NCI-H510A treated with DMSO at 0.1 percent for 48 hours (cell line): Measurements from ENCODE around the gene SPDYE16.
A peak's percentile ranks its signal among the peaks of the same experiment; 100 is the strongest.
"Not testable (repeated sequence)": the region's sequence is repeated elsewhere in the genome, so short reads cannot be mapped to it uniquely, and the experiment has no call there.

ENCODE experiments used
- DNase-seq: peaks from one replicate; lab custom pipeline; 2025; lab: John Stamatoyannopoulos, UW

SPDYE16 gene

DNA sequence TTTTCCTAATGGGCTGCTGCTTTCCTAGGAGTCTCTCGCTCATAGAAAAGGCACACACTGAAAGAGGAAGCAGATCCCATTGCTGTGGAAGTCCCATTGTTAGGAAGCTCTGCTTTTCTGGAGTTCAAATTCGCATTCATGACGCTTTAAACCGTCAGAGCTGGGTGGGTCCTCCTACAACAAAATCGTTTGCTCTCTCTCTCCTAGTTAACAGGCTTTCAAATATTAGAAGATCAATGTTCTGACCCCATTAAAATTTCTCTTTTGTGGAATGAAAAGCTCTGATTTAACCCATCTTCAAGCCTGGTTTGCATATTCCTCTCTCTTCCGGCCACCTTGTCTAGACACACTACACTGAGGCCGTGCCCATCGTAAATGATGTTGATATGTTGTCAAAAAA lies at the start of gene SPDYE16:
Gene SPDYE16, minus strand, starts transcription at position 101 of the 400 bp plus-strand sequence. CDS start 1,838 bp downstream, outside the sequence.
- not testable (repeated sequence) for DNase-seq

DNA sequence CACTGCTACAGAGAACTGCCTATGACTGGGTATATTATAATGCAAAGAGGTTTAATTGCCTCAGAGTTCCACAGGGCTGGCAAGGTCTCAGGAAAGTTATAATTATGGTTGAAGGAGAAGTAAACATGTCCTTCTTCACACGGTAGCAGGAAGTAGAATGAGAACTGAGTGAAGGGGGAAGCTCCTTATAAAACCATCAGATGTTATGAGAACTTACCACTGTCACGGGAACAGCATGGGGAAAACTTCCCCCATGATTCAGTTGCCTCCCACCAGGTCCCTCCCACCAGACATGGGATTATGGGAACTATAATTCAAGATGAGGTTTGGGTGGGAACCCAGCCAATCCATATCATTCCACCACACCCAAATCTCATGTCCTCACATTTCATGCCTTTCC lies 49.6 kb upstream of the SPDYE16 start:
- not testable (repeated sequence) for DNase-seq

DNA sequence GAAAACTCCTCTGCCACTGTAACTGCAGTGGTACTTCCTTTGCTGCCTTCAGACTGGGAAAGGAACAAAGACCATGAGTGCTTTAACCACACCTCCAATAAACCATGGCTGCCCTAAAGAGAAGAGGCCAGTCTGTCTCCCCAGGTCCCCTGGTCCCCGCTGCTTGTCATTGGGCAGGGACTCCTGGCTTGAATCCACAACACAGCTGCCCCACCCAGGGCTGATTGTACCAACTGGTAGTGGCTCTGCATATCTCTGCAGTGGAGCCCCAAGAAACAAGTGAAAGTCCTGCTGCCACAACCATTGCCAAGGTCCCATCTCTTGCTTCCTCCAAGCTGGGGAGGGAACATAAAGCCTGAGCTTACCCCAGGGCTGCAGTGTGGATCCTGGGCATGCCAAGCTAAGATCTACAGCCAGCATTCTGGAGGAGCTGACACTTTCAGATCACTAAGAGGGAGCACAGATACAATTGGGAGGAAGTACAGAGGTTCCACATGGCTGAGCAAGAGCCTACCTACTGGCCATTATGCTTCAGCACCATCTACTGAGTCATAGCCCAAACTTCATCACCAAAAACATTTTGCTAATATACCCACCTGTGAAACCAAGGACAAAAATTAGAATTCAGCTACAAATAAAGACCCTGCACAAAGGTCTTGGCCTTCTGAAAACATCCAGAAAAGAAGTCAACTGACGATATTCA lies 48.7 kb upstream of the SPDYE16 start:
- DNase-seq, result not testable (repeated sequence)

- not testable (repeated sequence) for DNase-seq
Observed at GRCh38 chr7:76591033-76591432, 47.9 kb upstream of the SPDYE16 start.

DNA sequence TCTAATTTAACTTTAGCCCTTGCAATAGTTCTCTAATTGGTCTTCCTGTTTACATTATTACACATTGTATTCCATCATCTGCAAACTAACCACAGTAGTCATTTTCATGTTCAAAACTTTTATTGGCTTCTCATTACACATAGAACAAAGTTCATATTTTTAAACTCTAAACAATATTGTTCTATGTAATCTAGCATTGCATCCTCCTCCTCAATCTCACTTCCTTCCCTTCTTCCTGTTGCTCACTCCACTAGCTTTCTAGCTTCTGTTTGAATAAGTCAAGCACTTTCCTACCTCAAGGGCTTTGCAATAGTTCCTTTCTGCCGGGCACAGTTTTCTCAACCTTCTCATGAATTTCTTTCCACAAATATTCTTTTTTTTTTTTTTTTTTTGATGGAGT lies 45.5 kb upstream of the SPDYE16 start:
- DNase-seq, result not testable (repeated sequence)

DNA sequence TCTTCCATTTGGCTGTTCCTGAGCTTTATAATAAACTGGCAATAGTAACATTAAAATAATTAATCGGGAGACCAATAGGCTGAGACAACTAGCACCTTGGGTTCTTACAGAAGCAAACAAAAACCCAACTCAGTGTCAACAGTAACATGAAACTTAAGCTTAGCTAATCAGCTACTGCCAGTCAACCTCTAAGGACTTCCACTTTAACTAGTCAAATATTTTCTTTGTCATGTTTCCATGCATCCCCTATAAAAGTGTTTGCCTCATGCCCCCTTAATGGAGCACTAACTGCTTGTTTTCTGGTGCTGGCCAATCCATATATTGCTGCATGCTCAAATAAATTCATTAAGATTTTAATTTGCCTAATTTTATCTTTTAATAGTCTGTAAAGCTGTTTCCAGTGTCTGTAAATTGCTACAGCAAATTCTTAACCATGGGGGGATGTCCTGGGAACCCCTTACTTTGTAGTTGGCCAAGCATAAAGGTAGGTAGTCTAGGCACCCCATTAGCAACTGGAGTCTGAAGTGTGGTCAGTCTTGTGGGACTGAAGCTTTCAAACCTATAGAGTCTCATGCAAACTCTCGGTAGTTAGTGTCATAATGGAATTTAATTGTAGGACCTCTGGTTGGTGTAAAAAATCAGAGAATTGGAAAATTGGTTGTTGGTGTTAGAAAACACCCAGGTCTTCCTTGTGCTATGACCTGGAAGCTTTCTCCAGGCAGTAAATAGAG lies 43.7 kb upstream of the SPDYE16 start:
- peak; percentile 60 for DNase-seq

DNA sequence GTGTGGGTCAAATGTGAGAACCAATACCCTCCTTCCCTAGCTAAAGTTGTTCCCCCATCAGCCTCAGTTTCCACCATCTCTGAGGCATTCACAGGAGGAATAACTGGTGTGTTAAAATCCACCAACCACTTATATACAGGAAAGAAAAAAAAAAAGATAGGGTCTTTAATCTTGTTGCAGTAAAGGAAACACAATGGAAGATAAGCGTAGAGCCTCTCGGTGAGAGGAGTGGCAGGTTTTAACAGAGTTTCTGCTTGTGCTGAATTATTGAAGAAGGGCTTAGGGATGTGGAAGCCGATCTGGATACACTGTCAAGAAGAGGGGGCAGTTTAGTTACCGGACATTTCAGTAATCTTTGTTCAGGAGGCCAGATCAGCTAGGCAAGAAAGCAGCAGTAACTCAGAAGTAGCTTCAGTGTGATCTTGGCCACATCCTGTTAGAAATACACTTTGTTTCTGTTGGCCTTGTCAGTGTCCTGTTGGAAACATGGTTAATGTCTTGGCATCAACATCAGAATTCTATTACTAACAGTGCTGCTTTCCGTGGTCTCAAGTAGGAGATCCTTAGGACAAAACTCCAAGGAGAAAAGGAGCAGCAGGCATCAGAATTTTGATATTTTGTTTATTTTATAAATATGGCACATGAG lies 40.7 kb upstream of the SPDYE16 start:
- not testable (repeated sequence) for DNase-seq

- peak; percentile 6 for DNase-seq
Observed at GRCh38 chr7:76582848-76583631, 39.9 kb upstream of the SPDYE16 start.

- DNase-seq, result not testable (repeated sequence)
Observed at GRCh38 chr7:76575919-76576655, 33.0 kb upstream of the SPDYE16 start.

DNA sequence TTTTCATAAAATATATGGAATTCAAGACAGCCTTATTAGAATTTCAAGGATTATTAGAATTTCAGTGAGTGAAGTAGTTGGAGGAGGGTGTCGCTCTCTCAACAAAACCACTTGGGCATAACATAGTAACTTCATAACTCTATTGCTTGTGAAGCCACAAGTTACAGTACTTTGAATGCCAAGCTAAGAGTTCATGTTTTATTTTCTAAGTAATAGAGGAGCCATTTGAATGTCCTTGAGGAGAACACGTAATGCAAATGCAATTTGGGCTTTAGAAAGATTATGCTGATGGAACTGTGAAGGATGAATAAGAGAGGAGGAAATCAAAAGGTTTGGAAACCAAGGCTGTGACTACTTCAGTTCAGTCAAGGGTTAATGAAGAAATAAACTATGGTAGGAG lies 32.3 kb upstream of the SPDYE16 start:
- DNase-seq, result not testable (repeated sequence)

GRCh38 chr7:76572296-76572695 lies 29.2 kb upstream of the SPDYE16 start:
- not testable (repeated sequence) for DNase-seq

DNA sequence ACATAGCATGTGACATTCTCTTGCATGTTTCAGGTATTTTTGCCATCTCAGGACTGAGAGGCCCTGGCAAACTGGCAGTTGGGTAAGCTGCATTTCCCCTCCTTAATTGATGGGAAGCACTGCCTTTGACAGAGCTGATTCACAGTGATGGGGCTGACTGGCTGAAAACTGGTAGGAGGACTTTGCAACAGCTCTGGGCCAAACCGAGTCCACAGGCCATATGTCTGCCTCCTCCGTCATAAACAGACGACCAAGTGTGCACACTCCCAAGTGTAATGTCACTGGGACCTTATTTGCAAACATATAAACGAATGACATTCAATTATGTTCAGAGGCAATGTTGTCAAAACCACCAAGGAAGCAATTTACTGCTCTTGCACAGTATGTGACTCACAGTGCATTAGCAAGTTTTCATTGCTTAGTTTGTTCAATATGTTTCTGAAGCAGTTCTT lies 27.3 kb upstream of the SPDYE16 start:
- not testable (repeated sequence) for DNase-seq

GRCh38 chr7:76568742-76569141 lies 25.6 kb upstream of the SPDYE16 start:
- DNase-seq, result not testable (repeated sequence)

DNA sequence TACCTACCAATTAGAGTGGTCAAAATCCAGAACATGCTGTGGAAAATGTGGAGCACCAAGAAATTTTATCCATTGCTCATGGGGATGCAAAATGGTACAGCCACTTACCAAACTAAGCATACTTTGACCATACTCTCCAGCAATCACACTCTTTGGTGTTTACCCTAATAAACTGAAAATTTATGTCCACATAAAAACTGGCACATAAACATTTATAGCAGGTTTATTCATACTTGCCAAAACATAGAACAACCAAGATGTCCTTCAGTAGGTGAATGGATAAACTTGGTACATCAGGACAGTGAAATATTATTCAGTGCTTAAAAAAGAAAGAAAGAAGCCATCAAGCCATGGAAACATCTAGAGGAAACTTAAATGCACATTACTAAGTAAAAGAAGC lies 24.7 kb upstream of the SPDYE16 start:
- not testable (repeated sequence) for DNase-seq

GRCh38 chr7:76567311-76567710 lies 24.2 kb upstream of the SPDYE16 start:
- DNase-seq, result not testable (repeated sequence)

- not testable (repeated sequence) for DNase-seq
Observed at GRCh38 chr7:76565001-76565400, 21.9 kb upstream of the SPDYE16 start.

DNA sequence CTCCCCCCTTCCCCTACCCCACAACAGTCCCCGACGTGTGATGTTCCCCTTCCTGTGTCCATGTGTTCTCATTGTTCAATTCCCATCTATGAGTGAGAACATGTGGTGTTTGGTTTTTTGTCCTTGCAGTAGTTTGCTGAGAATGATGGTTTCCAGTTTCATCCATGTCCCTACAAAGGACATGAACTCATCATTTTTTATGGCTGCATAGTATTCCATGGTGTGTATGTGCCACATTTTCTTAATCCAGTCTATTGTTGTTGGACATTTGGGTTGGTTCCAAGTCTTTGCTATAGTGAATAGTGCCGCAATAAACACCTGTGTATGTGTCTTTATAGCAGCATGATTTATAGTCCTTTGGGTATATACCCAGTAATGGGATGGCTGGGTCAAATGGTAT lies 18.2 kb upstream of the SPDYE16 start:
- not testable (repeated sequence) for DNase-seq

DNA sequence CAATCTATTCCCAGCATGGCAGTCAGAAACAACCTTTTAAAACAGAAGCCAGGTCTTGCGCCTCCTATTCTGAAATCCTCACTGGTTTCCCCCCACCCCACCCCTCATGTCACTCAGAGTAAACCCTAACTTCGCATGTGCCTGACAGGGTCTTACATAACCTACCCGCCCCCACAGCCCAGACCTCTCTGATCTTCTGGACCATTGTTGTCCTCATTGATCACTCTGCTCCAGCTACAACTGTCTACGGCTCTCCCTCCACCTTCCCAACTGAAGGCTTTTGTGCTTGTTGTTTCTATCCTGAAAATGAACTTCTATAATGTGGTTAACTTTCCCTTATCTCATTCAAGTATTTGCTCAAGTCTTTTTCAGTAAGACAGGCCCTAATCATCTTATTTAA lies 17.1 kb upstream of the SPDYE16 start:
- not testable (repeated sequence) for DNase-seq

DNA sequence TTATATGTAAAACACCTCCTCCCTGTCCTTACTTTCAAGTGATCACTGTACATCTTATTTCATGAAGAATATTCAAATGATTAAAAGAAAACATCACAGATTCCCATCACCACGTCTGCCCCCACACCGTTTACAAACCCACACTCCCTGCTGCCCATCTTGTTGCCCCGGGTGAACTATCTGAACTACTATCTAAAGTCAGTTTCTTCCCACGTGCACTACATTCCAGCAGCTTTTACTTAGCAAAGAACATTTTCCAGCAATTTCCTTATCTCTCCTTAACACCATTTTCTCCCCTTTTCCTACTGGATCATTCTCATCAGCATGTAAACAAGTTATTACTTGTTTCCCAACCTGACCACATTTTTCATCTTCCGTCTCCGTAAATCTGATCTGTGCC lies 16.6 kb upstream of the SPDYE16 start:
- not testable (repeated sequence) for DNase-seq

DNA sequence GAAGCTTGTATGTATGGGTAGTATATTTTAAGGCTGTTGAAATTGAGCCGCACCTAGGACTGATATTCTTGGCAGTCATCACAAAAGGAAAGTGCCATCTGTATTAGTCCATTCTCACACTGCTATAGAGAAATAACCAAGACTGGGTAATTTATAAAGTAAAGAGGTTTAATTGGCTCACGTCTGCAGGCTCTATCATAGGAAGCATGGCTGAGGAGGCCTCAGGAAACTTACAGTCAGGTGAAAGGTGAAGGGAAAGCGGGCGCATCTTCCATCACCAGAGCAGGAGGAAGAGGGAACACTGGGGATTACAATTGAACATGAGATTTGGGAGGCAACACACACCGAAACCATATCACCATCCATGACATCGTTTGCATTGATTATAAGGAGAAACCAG lies 8.9 kb upstream of the SPDYE16 start:
- not testable (repeated sequence) for DNase-seq

DNA sequence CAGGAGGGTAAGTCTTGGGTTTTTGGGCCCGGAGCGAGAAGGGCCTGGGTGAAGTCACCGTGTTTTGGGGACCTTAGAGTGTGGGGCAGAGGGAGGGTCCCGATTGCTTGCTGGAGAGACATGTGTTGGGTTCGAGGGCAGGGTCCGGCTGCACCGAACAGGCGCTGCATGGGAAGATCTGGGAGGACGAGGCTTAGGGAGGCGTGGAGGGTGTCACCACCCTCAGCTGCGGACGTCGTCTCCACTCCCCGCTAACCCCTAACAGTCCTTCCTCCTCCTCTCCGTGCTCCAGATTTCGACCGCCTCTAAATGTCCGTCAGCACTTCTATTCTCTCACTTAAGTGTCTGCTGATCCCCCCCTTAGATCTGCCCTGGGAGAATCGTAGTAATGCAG lies 6.8 kb upstream of the SPDYE16 start:
- not testable (repeated sequence) for DNase-seq
